Calu3 (cell line): ENCODE results near the gene TPPP. TPM values are rescaled to one million over a fixed set of nuclear protein-coding genes. Genes with fewer than 3 reads are reported as not detected.

Experiments
- BruUV-seq: library from RNA; stranded (reverse); fragments of 400-500 nt; replicated peaks from 2 replicates; lab custom pipeline; 2021; lab: Mats Ljungman, UMichigan
- CTCF ChIA-PET: fragments of 300-600 bp; sonication (Branson Sonifier 250); formaldehyde crosslinking; loops from one replicate; lab custom pipeline; 2022; ENCODE audit warnings: antibody characterized with exemption; lab: Charles Lee
- DNase-seq: peaks from one replicate; pipeline ENCODE4 v3.0.0; 2022
- H3K27ac Mint-ChIP-seq: one replicate; pipeline ENCODE4 v1.8.0; 2022; ENCODE audit warnings: mixed read lengths; ENCODE audit not compliant: unreplicated experiment
- H3K27me3 Mint-ChIP-seq: one replicate; pipeline ENCODE4 v1.8.0; 2022; ENCODE audit warnings: mixed read lengths; ENCODE audit not compliant: unreplicated experiment
- H3K36me3 Mint-ChIP-seq: one replicate; pipeline ENCODE4 v1.8.0; 2022; ENCODE audit warnings: mild to moderate bottlenecking, moderate library complexity, mixed read lengths; ENCODE audit not compliant: insufficient read depth, unreplicated experiment
- H3K4me1 Mint-ChIP-seq: one replicate; pipeline ENCODE4 v1.8.0; 2022; ENCODE audit warnings: mild to moderate bottlenecking, low read depth, mixed read lengths; ENCODE audit not compliant: unreplicated experiment
- H3K4me3 Mint-ChIP-seq: one replicate; pipeline ENCODE4 v1.8.0; 2022; ENCODE audit warnings: mild to moderate bottlenecking, low read depth, moderate library complexity, mixed read lengths; ENCODE audit not compliant: unreplicated experiment
- H3K9me3 Mint-ChIP-seq: one replicate; pipeline ENCODE4 v1.8.0; 2022; ENCODE audit warnings: low read depth, mixed read lengths; ENCODE audit not compliant: unreplicated experiment
- intact Hi-C: fragments of 100-400 bp; cut with micrococcal nuclease; formaldehyde crosslinking; loops from one replicate; pipeline ENCODE4 v1.10.0; 2022; ENCODE audit not compliant: unreplicated experiment
- total RNA-seq: library from RNA; stranded (reverse); gene quantifications from 2 replicates; pipeline ENCODE4 v1.2.3, GENCODE V29; 2022
- TF ChIP-seq, protein P1 (sequence below): fragments of 200-600 bp; IDR thresholded peaks from one replicate; pipeline ENCODE4 v1.8.0; 2022; ENCODE audit warnings: antibody characterized with exemption; ENCODE audit not compliant: unreplicated experiment

TPPP gene
- total RNA-seq, 1 experiment from 2014 or later: 0.38 TPM

DNA sequence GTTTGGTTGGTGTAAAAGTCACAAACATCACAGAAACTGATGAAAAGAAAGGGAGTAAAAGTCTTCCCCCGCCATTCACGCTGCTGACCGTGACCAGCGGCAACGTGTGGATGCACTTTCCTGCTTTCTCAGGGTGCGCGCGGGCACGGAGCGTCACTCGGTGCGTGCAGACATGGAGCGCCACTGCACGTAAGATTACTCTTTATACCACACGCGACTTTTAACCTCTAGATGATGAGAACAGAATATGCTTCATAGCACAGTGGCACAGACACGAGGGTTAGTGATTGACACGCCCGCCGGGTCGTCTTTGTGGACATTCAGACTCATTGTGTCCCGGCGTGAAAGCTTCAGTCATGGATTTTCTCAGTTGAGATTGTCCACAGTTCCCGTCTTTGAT is 65.3 kb downstream of the TPPP start:
- CTCF ChIA-PET: no interaction called here
- Mint-ChIP-seq H3K4me1 (no peaks in the 10 kb centered on the region), H3K36me3 (peaks cover 12% of the 10 kb centered on the region), H3K9me3 (no peaks in the 10 kb centered on the region), H3K27me3 (no peaks in the 10 kb centered on the region), H3K27ac (no peak overlapping the region), H3K4me3 (no peak overlapping the region)
- TF ChIP-seq, protein P1, sequence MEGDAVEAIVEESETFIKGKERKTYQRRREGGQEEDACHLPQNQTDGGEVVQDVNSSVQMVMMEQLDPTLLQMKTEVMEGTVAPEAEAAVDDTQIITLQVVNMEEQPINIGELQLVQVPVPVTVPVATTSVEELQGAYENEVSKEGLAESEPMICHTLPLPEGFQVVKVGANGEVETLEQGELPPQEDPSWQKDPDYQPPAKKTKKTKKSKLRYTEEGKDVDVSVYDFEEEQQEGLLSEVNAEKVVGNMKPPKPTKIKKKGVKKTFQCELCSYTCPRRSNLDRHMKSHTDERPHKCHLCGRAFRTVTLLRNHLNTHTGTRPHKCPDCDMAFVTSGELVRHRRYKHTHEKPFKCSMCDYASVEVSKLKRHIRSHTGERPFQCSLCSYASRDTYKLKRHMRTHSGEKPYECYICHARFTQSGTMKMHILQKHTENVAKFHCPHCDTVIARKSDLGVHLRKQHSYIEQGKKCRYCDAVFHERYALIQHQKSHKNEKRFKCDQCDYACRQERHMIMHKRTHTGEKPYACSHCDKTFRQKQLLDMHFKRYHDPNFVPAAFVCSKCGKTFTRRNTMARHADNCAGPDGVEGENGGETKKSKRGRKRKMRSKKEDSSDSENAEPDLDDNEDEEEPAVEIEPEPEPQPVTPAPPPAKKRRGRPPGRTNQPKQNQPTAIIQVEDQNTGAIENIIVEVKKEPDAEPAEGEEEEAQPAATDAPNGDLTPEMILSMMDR: no peak
- intact Hi-C loops: no loop called here
- DNase-seq: no peak
- no TSS peak for BruUV-seq

- no peak for DNase-seq
- intact Hi-C loops: no loop called here
- no peak overlapping the region for H3K4me3 Mint-ChIP-seq
- CTCF ChIA-PET: no interaction called here
- H3K36me3 Mint-ChIP-seq: peaks cover 12% of the 10 kb centered on the region
- no peaks in the 10 kb centered on the region for H3K27me3 Mint-ChIP-seq
- no peak overlapping the region for H3K27ac Mint-ChIP-seq
- H3K4me1 Mint-ChIP-seq: no peaks in the 10 kb centered on the region
- no peaks in the 10 kb centered on the region for H3K9me3 Mint-ChIP-seq
- BruUV-seq: no TSS peak
- TF ChIP-seq, protein P1: no peak
Measured at GRCh38 chr5:626850-627249, 66.3 kb downstream of the TPPP start.

DNA sequence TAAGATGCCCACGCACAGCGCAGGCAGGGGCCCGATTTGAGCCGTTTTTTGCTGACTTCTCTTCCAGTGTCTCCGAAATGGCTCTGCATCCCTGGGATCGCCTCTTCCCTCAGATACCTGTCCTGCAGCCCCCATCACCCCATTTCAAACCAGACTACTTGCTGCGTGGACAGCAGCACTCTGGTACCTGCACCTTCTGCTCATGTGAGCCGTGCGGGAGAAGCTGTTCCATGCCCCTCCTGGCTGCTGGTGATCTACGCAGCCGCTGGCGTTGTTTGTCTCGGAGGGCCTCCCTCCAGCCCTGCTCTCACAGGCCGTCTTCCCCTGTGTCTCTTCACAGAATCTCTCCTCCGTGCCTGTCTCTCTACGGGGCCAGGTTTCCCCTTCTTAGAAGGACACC is 67.6 kb downstream of the TPPP start:
- Mint-ChIP-seq H3K4me1 (no peaks in the 10 kb centered on the region), H3K36me3 (peaks cover 12% of the 10 kb centered on the region), H3K27me3 (no peaks in the 10 kb centered on the region), H3K4me3 (no peak overlapping the region), H3K9me3 (no peaks in the 10 kb centered on the region), H3K27ac (no peak overlapping the region)
- BruUV-seq: no TSS peak
- TF ChIP-seq, protein P1: no peak
- no peak for DNase-seq
- intact Hi-C loops: no loop called here
- CTCF ChIA-PET: no interaction called here

DNA sequence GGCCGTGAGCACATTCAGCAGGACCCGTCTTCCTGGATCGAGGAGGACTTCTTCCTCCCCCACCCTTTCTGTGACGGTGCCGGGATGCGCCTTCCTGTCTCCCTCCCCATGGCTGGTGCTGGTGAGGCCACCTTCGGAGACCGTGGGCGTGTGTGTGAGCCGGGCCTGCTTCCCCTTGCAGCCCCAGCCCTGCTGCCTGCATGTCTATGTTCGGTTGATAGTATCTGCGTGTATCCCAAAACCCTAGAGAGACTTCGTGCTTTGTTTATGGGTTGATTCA is 68.3 kb downstream of the TPPP start:
- no peak for DNase-seq
- peaks cover 16% of the 10 kb centered on the region for H3K36me3 Mint-ChIP-seq

More for the DNA sequence above, 68.3 kb downstream of the TPPP start:
- no peak overlapping the region for H3K4me3 Mint-ChIP-seq
- no peaks in the 10 kb centered on the region for H3K9me3 Mint-ChIP-seq
- BruUV-seq: no TSS peak
- H3K27me3 Mint-ChIP-seq: no peaks in the 10 kb centered on the region
- TF ChIP-seq, protein P1: no peak
- intact Hi-C loops: no loop called here
- CTCF ChIA-PET: no interaction called here
- H3K27ac Mint-ChIP-seq: no peak overlapping the region
- no peaks in the 10 kb centered on the region for H3K4me1 Mint-ChIP-seq
